Endometrium (tissue), 2 donors: ENCODE results near the gene MALL.
"Not testable (repeated sequence)": the region's sequence is repeated elsewhere in the genome, so short reads cannot be mapped to it uniquely, and the experiment has no call there.

ENCODE experiments used
- FAIRE-seq: peaks from 2 replicates; lab custom pipeline; 2012; peaks lifted over from hg19 to GRCh38; lab: Jason Lieb, UNC
- donor health status: control.
- donor health status: control.

Gene MALL

DNA sequence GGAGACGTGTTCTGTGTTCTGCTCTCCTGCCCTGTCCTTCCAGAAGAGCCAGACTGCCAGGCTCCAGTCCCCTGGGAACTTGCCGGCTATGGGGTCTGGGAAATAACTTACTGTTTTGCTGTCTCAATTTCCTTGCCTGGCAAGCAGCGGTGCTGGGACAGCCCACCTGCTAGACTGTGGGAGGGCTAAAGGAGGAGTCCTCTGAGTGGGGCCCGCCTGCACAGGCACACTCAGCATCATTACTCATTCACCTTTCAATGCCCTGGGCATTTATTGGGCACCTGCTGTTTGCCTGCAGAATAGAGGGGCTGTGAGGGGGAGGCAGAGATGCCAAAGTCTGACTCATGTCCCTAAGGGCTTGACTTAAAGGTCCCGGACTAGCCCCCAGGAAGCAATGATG lies 65.4 kb downstream of the MALL start:
- FAIRE-seq = not testable (repeated sequence)

DNA sequence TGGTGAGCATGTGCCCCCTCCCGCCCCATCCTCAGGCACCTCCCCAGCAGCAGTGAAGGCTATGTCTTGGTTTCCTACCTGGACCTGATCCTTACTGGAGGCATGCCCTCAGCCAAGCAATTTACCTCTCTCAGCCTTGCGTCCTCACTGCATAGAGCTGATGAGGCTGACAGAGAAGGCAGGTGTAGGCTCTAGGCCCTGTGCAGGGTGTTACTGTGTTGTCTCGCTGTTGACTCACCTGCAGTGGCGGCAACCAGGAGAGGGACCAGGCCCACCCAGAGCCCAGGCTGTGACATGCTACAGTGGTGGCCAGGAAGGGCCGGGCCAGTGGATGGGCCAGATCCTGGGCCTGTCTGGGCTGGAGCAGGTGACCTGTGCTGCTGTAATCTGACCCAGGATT lies 65.9 kb downstream of the MALL start:
- FAIRE-seq = not testable (repeated sequence)

DNA sequence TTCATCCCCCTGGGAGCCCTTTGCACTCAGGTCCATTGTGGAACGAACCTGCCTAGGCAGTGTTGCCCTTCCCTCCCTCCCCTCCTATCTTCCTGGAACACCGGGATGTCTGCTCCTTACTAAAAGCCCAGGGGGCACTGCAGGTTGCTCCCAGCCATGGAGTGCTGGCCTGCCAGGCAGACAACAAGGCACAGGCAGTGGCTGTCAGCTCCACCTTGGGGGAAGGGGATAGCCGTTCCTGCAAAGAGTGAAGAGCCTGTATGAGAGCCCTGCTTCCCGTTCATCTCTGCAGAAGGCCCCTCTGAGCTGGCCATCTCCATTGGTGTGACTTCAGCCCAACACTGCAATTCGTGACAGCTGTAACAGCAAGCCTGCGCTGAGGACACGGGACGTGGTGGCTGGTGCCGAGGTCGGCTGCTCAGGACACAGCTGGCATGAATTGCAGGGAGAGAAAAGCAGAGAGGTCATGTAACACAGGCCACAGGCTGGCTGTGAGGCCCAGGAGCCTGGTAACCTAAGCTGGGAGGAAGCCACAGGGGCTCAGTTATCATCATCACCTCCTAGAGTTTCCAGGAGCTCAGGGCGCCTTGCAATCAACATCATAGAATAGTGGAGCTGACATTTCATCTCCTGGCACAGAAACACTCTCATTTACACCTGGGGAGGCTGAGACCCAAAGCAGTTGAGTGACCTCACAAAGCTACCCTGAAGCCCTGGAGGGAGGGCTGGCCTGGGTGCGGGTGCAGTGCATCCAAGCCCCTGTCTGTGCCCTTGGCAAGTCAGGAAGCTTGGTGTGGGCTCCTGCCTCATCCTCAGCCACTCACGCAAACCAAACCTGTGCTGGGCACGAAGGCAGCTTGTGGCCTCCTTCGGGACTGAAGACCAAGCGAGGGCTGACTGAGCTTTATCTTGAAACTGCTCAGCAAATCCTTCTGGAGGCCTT lies 67.1 kb downstream of the MALL start:
- not testable (repeated sequence) for FAIRE-seq

DNA sequence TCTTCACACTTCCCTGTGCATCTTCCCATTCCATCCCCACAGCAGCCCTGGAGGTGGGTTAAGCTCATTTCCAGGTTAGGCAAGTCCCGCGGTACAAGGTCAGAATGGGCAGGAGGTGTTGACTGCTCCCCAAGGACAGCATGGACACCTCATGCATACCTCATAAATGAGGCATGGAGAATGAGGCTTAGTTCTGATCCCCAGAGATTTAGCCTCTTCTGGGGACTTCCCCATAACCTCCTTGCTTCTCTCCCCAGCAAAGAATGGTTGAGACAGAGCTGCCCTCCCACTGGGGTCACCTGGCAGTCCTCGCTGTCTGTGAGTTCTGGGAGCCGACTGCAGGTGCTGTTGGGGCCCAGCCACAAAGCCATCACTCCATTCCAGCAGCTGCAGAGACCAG lies 68.4 kb downstream of the MALL start:
- not testable (repeated sequence) for FAIRE-seq

DNA sequence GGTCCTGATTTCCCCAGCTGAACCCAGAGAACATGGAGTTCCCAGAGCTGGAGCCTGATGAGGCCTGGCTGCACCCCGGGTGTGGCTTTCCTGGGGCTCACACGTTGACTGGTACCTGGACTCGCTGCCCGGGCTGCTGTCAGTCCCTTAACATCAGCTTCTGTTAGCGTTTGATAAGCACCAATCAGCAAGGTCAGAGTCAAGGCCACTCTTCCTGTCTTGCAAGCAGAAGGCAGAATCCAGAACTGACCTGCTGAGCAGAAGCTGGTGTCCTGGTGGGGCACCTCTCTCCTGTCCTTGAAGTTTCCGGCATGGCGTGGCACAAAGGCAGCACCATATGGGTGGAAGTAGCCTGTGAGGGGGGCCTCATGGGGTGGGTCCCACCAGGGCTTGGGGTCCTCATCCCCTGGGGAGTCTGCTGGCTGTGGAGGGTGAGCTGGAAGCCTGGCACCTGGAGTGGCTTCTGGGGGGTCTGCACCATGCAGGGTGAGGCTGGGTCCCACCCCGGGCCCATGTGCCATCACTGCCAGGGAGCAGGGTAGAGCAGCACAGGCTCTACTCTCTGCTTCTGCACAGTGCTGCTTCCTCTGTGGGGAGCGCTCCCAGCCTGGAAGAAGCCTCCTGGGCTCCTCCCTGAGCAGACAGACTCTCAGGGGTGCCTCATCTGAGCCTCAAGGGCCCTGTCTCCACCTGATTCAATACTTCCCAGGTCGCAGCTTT lies 73.5 kb downstream of the MALL start:
- not testable (repeated sequence) for FAIRE-seq

DNA sequence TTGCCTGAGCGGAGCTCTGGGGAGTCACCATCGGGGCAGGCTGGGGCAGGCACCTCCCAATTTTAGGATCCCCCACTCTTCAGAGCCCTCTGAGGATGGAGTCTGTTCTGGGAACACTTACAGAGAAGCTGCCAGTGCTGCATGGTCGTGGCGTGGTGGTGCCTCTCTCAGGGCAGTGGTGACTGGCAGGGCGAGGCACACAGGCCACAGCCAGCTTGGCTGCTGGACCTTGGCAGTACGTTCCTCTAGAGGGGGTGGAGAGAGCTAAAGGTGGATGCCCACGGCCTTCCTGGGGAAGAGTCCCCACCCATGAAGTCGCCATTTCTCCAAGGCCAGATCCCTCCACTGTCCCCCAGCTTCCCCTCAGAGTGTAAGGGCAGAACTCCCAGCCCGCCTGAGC lies 78.3 kb downstream of the MALL start:
- not testable (repeated sequence) for FAIRE-seq

DNA sequence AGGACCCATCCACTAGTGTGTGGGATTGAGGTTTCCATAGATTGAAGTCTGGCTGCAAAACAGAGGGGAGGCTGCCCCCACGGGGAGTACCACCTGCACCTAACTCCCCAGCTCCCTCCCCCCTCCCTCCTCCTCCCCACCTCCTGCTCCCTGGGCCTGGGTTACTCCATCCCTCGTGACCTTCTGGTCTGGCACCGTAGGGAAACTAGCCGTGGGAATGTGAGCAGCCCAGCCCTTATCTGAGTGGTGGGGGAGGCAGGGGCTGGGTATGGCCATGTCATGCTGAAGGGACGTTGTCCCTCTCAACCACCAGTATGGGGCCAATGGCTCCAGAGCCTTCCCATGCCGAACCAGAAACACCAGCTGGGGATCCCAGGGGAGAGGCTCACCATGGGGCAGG lies 80.2 kb downstream of the MALL start:
- FAIRE-seq = not testable (repeated sequence)

DNA sequence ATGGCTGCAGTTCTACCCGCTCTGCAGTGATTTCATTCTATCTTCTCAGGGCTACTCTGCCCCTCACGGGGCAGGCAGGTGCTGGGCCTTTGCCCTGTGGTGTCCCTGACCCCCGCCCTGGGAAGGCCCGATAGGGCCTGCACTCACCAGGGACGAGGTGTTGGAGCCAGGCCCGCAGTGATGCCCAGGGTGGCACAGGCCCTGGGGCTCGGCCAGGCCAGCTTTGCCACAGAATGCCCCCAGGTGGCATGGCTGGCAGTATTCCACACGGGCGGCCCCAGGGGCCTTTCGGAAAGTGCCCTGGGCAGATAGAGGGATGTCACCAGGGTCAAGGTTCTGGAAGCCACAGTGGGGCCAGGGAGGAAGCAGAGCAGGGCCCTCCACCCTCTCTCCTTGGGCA lies 80.7 kb downstream of the MALL start:
- not testable (repeated sequence) for FAIRE-seq
